SK-N-SH (cell line): Measurements from ENCODE around the gene RANBP9. TPM values are rescaled to one million over a fixed set of nuclear protein-coding genes. Genes with fewer than 3 reads are reported as not detected.

ENCODE experiments used
- CTCF ChIA-PET: fragments of 300-600, 350-600 bp; formaldehyde crosslinking; extraction: SDS; loops from one replicate; lab custom pipeline; 2021; lab: Yijun Ruan, JAX
- POLR2A ChIA-PET: fragments of 350-600 bp; sonication (Branson Sonifier 250); formaldehyde crosslinking; extraction: SDS; loops from one replicate; lab custom pipeline; 2020; ENCODE audit warnings: antibody characterized with exemption, inconsistent platforms; lab: Yijun Ruan, JAX
- DNase-seq: peaks from one replicate; pipeline ENCODE4 v3.0.0; 2012
- H2AFZ ChIP-seq: fragments of 200-600 bp; sonication (generic); 2 replicates; pipeline ENCODE4 v1.8.1; 2016; ENCODE audit warnings: antibody characterized with exemption, mild to moderate bottlenecking, low read depth
- H3F3A ChIP-seq: fragments of 200-600 bp; sonication (generic); replicated peaks from 2 replicates; pipeline ENCODE3; 2016; ENCODE audit warnings: antibody characterized with exemption, mild to moderate bottlenecking; ENCODE audit not compliant: insufficient read depth
- H3K27ac ChIP-seq, 2 experiments: fragments of 200-500 bp in 1 of 2; fragments of 200-600 bp in 1 of 2; sonication (Bioruptor generic) in 1 of 2; sonication (generic), shearing (Covaris generic) in 1 of 2; 2 replicates each; pipeline versions ENCODE4 v1.5.1 to v1.6.1; 2014 to 2016; ENCODE audit warnings: low read depth in 2 of 2, inconsistent platforms in 1 of 2, low read length in 1 of 2, mild to moderate bottlenecking in 1 of 2, mixed read lengths in 1 of 2
- H3K27me3 ChIP-seq: fragments of 200-600 bp; sonication (generic), shearing (Covaris generic); 2 replicates; pipeline ENCODE4 v1.6.1; 2016; ENCODE audit warnings: mixed run types; ENCODE audit not compliant: insufficient read depth
- H3K36me3 ChIP-seq, 2 experiments: fragments of 200-500 bp in 1 of 2; fragments of 200-600 bp in 1 of 2; sonication (Bioruptor generic) in 1 of 2; sonication (generic) in 1 of 2; replicated peaks in 1 of 2; 2 replicates each; pipeline versions ENCODE3 to v1.5.1; 2014 to 2016; ENCODE audit warnings: low read length in 1 of 2, mild to moderate bottlenecking in 1 of 2; ENCODE audit not compliant: insufficient read depth in 2 of 2, control insufficient read depth in 1 of 2
- H3K4me1 ChIP-seq, 2 experiments: fragments of 200-500 bp in 1 of 2; fragments of 200-600 bp in 1 of 2; sonication (Bioruptor generic) in 1 of 2; sonication (generic), shearing (Covaris generic) in 1 of 2; 2 replicates each; pipeline versions ENCODE4 v1.5.1 to v1.6.1; 2014 to 2016; ENCODE audit warnings: low read depth in 1 of 2, low read length in 1 of 2, mixed run types in 1 of 2; ENCODE audit not compliant: insufficient read depth in 2 of 2, control insufficient read depth in 1 of 2
- H3K4me2 ChIP-seq: fragments of 200-600 bp; sonication (generic), shearing (Covaris generic); 2 replicates; pipeline ENCODE4 v1.6.1; 2017; ENCODE audit warnings: mixed run types
- H3K4me3 ChIP-seq, 2 experiments: fragments of 200-500 bp in 1 of 2; fragments of 200-600 bp in 1 of 2; sonication (Bioruptor generic) in 1 of 2; sonication (generic), shearing (Covaris generic) in 1 of 2; 2 replicates each; pipeline versions ENCODE4 v1.5.1 to v1.8.1; 2014 to 2016; ENCODE audit warnings: low read depth in 2 of 2, inconsistent platforms in 1 of 2, low read length in 1 of 2, mild to moderate bottlenecking in 1 of 2, mixed read lengths in 1 of 2, moderate library complexity in 1 of 2
- H3K79me2 ChIP-seq: fragments of 200-600 bp; sonication (generic); 2 replicates; pipeline ENCODE4 v1.8.1; 2017; ENCODE audit warnings: mild to moderate bottlenecking; ENCODE audit not compliant: insufficient read depth
- H3K9ac ChIP-seq: fragments of 200-600 bp; sonication (generic); 2 replicates; pipeline ENCODE4 v1.6.1; 2017; ENCODE audit warnings: mixed run types
- H3K9me2 ChIP-seq: fragments of 200-600 bp; sonication (generic); 2 replicates; pipeline ENCODE4 v1.6.1; 2017; ENCODE audit warnings: mixed run types
- H3K9me3 ChIP-seq: fragments of 200-600 bp; sonication (generic); 2 replicates; pipeline ENCODE4 v1.6.1; 2017; ENCODE audit warnings: mixed run types, mild to moderate bottlenecking, moderate library complexity
- H4K20me1 ChIP-seq: fragments of 200-600 bp; sonication (generic); 2 replicates; pipeline ENCODE4 v1.6.1; 2017; ENCODE audit warnings: mild to moderate bottlenecking, mixed run types; ENCODE audit not compliant: insufficient read depth
- CHD2 ChIP-seq: fragments of 150-350 bp; IDR thresholded peaks from 2 replicates; pipeline ENCODE4 v1.6.1; 2018; ENCODE audit warnings: low read length; ENCODE audit not compliant: partially characterized antibody
- FOXM1 ChIP-seq: IDR thresholded peaks from 2 replicates; pipeline ENCODE4 v1.4.0; 2012; ENCODE audit warnings: low read depth, mild to moderate bottlenecking
- MAX ChIP-seq: IDR thresholded peaks from 2 replicates; pipeline ENCODE4 v1.4.0; 2012; ENCODE audit warnings: low read depth
- MXI1 ChIP-seq: IDR thresholded peaks from 2 replicates; pipeline ENCODE4 v1.6.1; 2012; ENCODE audit warnings: mild to moderate bottlenecking, low read depth, low read length, improper control_type of control experiment
- NFIC ChIP-seq: IDR thresholded peaks from 2 replicates; pipeline ENCODE4 v1.4.0; 2012; ENCODE audit warnings: borderline replicate concordance
- PBX3 ChIP-seq: IDR thresholded peaks from 2 replicates; pipeline ENCODE4; 2012
- POLR2AphosphoS5 ChIP-seq: IDR thresholded peaks from 2 replicates; pipeline ENCODE4 v1.6.1; 2012; ENCODE audit warnings: low read depth, low read length
- RAD21 ChIP-seq: IDR thresholded peaks from 2 replicates; pipeline ENCODE4 v1.6.1; 2012; ENCODE audit warnings: mild to moderate bottlenecking, low read length
- RCOR1 ChIP-seq: fragments of 150-350 bp; IDR thresholded peaks from 2 replicates; pipeline ENCODE4 v1.6.1; 2017; ENCODE audit warnings: antibody characterized with exemption, low read length
- RFX5 ChIP-seq: IDR thresholded peaks from 2 replicates; pipeline ENCODE4 v1.6.1; 2012; ENCODE audit warnings: mild to moderate bottlenecking, improper control_type of control experiment, low read length
- RXRA ChIP-seq: IDR thresholded peaks from 2 replicates; pipeline ENCODE4 v1.4.0; 2012; ENCODE audit warnings: low read depth, mild to moderate bottlenecking, borderline replicate concordance
- TEAD4 ChIP-seq: IDR thresholded peaks from 2 replicates; pipeline ENCODE4 v1.4.0; 2012; ENCODE audit warnings: mild to moderate bottlenecking, borderline replicate concordance; ENCODE audit not compliant: insufficient read depth
- USF1 ChIP-seq: IDR thresholded peaks from 2 replicates; pipeline ENCODE4 v1.4.0; 2012; ENCODE audit warnings: low read depth, borderline replicate concordance
- USF2 ChIP-seq: fragments of 150-350 bp; IDR thresholded peaks from 2 replicates; pipeline ENCODE4 v1.6.1; 2017; ENCODE audit warnings: antibody characterized with exemption, low read length, low read depth, borderline replicate concordance
- YY1 ChIP-seq: IDR thresholded peaks from 2 replicates; pipeline ENCODE4 v1.4.0; 2012; ENCODE audit warnings: low read depth, mild to moderate bottlenecking
- ZBTB33 ChIP-seq: IDR thresholded peaks from 2 replicates; pipeline ENCODE4 v1.4.0; 2012; ENCODE audit warnings: low read depth, borderline replicate concordance
- WGBS: methylation state at CpG from one replicate; pipeline ENCODE4 v1.1.6; 2017; ENCODE audit warnings: low lambda C conversion rate; 5-methylcytosine and 5-hydroxymethylcytosine counted together
- polyA plus RNA-seq, 3 experiments: library from polyadenylated mRNA; depleted of rRNA; stranded (reverse); fragments of >200 nt; gene quantifications; 2 replicates each; pipeline ENCODE4 v1.2.3, GENCODE V29; 2012

The RANBP9 gene
- polyA plus RNA-seq, 1 of the 3 experiments (the other 2 are of a cell fraction), result 20.4 TPM

- TF ChIP-seq ZBTB33 (no peak), NFIC (no peak), USF2 (no peak), MXI1 (no peak), RXRA (no peak), YY1 (no peak)
Observed at GRCh38 chr6:13635948-13636658, 75.5 kb downstream of the RANBP9 start (continued).

GRCh38 chr6:13633343-13633742 is 78.3 kb downstream of the RANBP9 start:
- no peak overlapping the region for H3K4me2 ChIP-seq
- H4K20me1 ChIP-seq, result no peaks in the 10 kb centered on the region
- WGBS, result 96% methylated on average over 2 of the region's 2 CpGs
- H3F3A ChIP-seq, result peaks cover 5% of the 10 kb centered on the region
- no peaks in the 10 kb centered on the region for H3K27me3 ChIP-seq
- peaks cover 0 to 2% of the 10 kb centered on the region in 2 experiments; a peak in 2 of 4 replicates for H3K4me1 ChIP-seq
- TF ChIP-seq RFX5, result no peak
- no peak for TF ChIP-seq POLR2AphosphoS5
- TF ChIP-seq, all 33 proteins: peak for 0
- Histone ChIP-seq H2AFZ (no peak overlapping the region), H3K4me3 (no peak overlapping the region), H3K27ac (no peak overlapping the region), H3K36me3 (peaks cover 58 to 72% of the 10 kb centered on the region in 2 experiments), H3K79me2 (no peaks in the 10 kb centered on the region), H3K9me2 (no peaks in the 10 kb centered on the region), H3K9ac (no peak overlapping the region), H3K9me3 (no peaks in the 10 kb centered on the region)
- ChIA-PET CTCF (interaction anchor here (1.1 kb wide), 1 partner anchor 59 kb away, joined by 5 read pairs; no protein-coding TSS in a partner anchor), POLR2A (no interaction called here)
- DNase-seq, result no peak

GRCh38 chr6:13630499-13630898 is 81.1 kb downstream of the RANBP9 start:
- H3K4me3 ChIP-seq, result no peak overlapping the region
- H3K4me2 ChIP-seq, result no peak overlapping the region
- POLR2A ChIA-PET, result no interaction called here
- H3K4me1 ChIP-seq, result peaks cover 0 to 2% of the 10 kb centered on the region in 2 experiments; a peak in 2 of 4 replicates
- H4K20me1 ChIP-seq, result no peaks in the 10 kb centered on the region
- H3K9ac ChIP-seq, result no peak overlapping the region
- H2AFZ ChIP-seq, result no peak overlapping the region
- no peak for DNase-seq
- no peaks in the 10 kb centered on the region for H3K27me3 ChIP-seq
- no peak overlapping the region for H3K27ac ChIP-seq
- no peaks in the 10 kb centered on the region for H3K9me2 ChIP-seq
- CTCF ChIA-PET, result interaction anchor here (0.8 kb wide), 1 partner anchor 11 kb away, joined by 3 read pairs; no protein-coding TSS in a partner anchor
- WGBS, result 90% methylated on average over 1 of the region's 1 CpG
- no peaks in the 10 kb centered on the region for H3K9me3 ChIP-seq
- TF ChIP-seq RAD21, result no peak
- no peak for TF ChIP-seq YY1
- TF ChIP-seq RCOR1, result no peak
- TF ChIP-seq FOXM1, result no peak
- no peak for TF ChIP-seq MAX
- TF ChIP-seq NFIC, result no peak
- no peak for TF ChIP-seq USF1
- no peak for TF ChIP-seq TEAD4
- TF ChIP-seq CHD2, result no peak
- no peak for TF ChIP-seq PBX3
- no peaks in the 10 kb centered on the region for H3K79me2 ChIP-seq
- peaks cover 60 to 66% of the 10 kb centered on the region in 2 experiments for H3K36me3 ChIP-seq
- peaks cover 5% of the 10 kb centered on the region for H3F3A ChIP-seq
